ENCODE results near the gene ZNF283.
"Not testable (repeated sequence)": the region's sequence is repeated elsewhere in the genome, so short reads cannot be mapped to it uniquely, and the experiment has no call there.

ZNF283 gene

GRCh38 chr19:43798546-43799409 is 28.3 kb upstream of the ZNF283 start:
- H3K4me3 ChIP-seq (ENCODE audit: low read depth, low read length): peak overlapping the region; percentile 60

- H3K4me3 ChIP-seq (ENCODE audit: low read depth, low read length): no peak overlapping the region
Measured at GRCh38 chr19:43799502-43800142, 27.5 kb upstream of the ZNF283 start.

GRCh38 chr19:43802216-43802951 is 24.7 kb upstream of the ZNF283 start, which contains the start of gene LYPD5:
Gene LYPD5, minus strand, starts transcription at chr19:43802447. Its CDS starts 67 bp downstream, at chr19:43802380.
- no peak within 1 kb of the TSS for H3K4me3 ChIP-seq (ENCODE audit: low read depth, low read length)

- no peak overlapping the region for H3K4me3 ChIP-seq (ENCODE audit: low read depth, low read length)
Measured at GRCh38 chr19:43804432-43804831, 22.7 kb upstream of the ZNF283 start.

- H3K4me3 ChIP-seq (ENCODE audit: low read depth, low read length): not testable (repeated sequence)
Measured at GRCh38 chr19:43806401-43806800, 20.7 kb upstream of the ZNF283 start.

GRCh38 chr19:43806848-43807247 is 20.3 kb upstream of the ZNF283 start:
- H3K4me3 ChIP-seq (ENCODE audit: low read depth, low read length): no peak overlapping the region

GRCh38 chr19:43807651-43808050 is 19.5 kb upstream of the ZNF283 start:
- H3K4me3 ChIP-seq (ENCODE audit: low read depth, low read length): no peak overlapping the region

- H3K4me3 ChIP-seq (ENCODE audit: low read depth, low read length): no peak overlapping the region
Measured at GRCh38 chr19:43809762-43810696, 17.1 kb upstream of the ZNF283 start.

- H3K4me3 ChIP-seq (ENCODE audit: low read depth, low read length): no peak overlapping the region
Measured at GRCh38 chr19:43811837-43812236, 15.3 kb upstream of the ZNF283 start.

GRCh38 chr19:43812259-43812658 is 14.9 kb upstream of the ZNF283 start:
- no peak overlapping the region for H3K4me3 ChIP-seq (ENCODE audit: low read depth, low read length)

- H3K4me3 ChIP-seq (ENCODE audit: low read depth, low read length): no peak overlapping the region
Measured at GRCh38 chr19:43812688-43813087, 14.4 kb upstream of the ZNF283 start.

GRCh38 chr19:43814663-43815352 is 12.3 kb upstream of the ZNF283 start:
- no peak overlapping the region for H3K4me3 ChIP-seq (ENCODE audit: low read depth, low read length)

- H3K4me3 ChIP-seq (ENCODE audit: low read depth, low read length): not testable (repeated sequence)
Measured at GRCh38 chr19:43817454-43817853, 9.7 kb upstream of the ZNF283 start.

GRCh38 chr19:43818500-43818899 is 8.6 kb upstream of the ZNF283 start:
- no peak overlapping the region for H3K4me3 ChIP-seq (ENCODE audit: low read depth, low read length)

GRCh38 chr19:43820098-43820883 is 6.8 kb upstream of the ZNF283 start:
- no peak overlapping the region for H3K4me3 ChIP-seq (ENCODE audit: low read depth, low read length)

- no peak overlapping the region for H3K4me3 ChIP-seq (ENCODE audit: low read depth, low read length)
Measured at GRCh38 chr19:43820884-43821215, 6.3 kb upstream of the ZNF283 start.

- not testable (repeated sequence) for H3K4me3 ChIP-seq (ENCODE audit: low read depth, low read length)
Measured at GRCh38 chr19:43823856-43824255, 3.3 kb upstream of the ZNF283 start.

- not testable (repeated sequence) for H3K4me3 ChIP-seq (ENCODE audit: low read depth, low read length)
Measured at GRCh38 chr19:43824572-43824971, 2.5 kb upstream of the ZNF283 start.

GRCh38 chr19:43839139-43839538 is 12.0 kb downstream of the ZNF283 start:
- H3K4me3 ChIP-seq (ENCODE audit: low read depth, low read length): no peak overlapping the region
